ENCODE results near the gene MARK3. TPM values are rescaled to one million over a fixed set of nuclear protein-coding genes. Genes with fewer than 3 reads are reported as not detected.

MARK3 gene
- total and polyA plus RNA-seq, 2 donors from 2014 or later, result 39.8 to 83.1 TPM

DNA sequence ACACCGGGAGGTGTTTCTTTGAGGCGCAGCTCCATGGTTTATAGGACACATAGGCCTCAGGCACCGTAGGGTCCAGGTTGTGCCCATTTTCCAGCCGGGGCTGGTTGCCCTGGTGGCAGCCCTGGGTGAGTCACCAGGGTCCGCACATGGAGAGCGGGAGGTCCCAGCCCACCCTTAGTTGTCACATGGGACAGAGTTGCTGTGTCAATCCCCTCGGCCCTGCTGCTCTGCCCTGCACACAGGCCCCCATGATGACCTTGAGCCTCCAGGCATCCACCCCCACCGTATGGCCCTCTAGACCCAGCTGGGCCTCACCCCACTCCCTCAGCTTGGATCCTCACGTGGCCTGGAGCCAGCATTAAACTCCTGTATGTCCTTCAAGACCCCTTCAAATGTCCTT, 151.5 kb downstream of the MARK3 start:
- H3K36me3 ChIP-seq (ENCODE audit: control insufficient read depth in 2 of 3, insufficient read depth in 3 of 3, low read length in 3 of 3), result no peaks in the 10 kb centered on the region
- H3K4me1 ChIP-seq (ENCODE audit: control insufficient read depth in 2 of 3, insufficient read depth in 2 of 3, low read depth in 1 of 3, low read length in 3 of 3), result peaks cover 0 to 6% (median 0%) of the 10 kb centered on the region in 3 donors
- H3K27me3 ChIP-seq (ENCODE audit: control insufficient read depth, insufficient read depth, low read length), result no peaks in the 10 kb centered on the region
- H3K27ac ChIP-seq (ENCODE audit: low read depth in 2 of 2, low read length in 2 of 2), result no peak overlapping the region
- FAIRE-seq, result no peak
- H3K9me3 ChIP-seq (ENCODE audit: control insufficient read depth in 2 of 3, insufficient read depth in 1 of 3, low read length in 3 of 3), result no peaks in the 10 kb centered on the region
- intact Hi-C loops (cut with DNase I), result no loop called here
- no peak overlapping the region for H3K4me3 ChIP-seq (ENCODE audit: low read length in 3 of 3)
- TF ChIP-seq, protein P1, sequence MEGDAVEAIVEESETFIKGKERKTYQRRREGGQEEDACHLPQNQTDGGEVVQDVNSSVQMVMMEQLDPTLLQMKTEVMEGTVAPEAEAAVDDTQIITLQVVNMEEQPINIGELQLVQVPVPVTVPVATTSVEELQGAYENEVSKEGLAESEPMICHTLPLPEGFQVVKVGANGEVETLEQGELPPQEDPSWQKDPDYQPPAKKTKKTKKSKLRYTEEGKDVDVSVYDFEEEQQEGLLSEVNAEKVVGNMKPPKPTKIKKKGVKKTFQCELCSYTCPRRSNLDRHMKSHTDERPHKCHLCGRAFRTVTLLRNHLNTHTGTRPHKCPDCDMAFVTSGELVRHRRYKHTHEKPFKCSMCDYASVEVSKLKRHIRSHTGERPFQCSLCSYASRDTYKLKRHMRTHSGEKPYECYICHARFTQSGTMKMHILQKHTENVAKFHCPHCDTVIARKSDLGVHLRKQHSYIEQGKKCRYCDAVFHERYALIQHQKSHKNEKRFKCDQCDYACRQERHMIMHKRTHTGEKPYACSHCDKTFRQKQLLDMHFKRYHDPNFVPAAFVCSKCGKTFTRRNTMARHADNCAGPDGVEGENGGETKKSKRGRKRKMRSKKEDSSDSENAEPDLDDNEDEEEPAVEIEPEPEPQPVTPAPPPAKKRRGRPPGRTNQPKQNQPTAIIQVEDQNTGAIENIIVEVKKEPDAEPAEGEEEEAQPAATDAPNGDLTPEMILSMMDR (IDR thresholded peaks at IDR 0.05; ENCODE audit: borderline replicate concordance, extremely low read depth, insufficient read depth), result no peak
- peak in 1 of 5 donors; percentile 59 for DNase-seq
- no peak overlapping the region for H3K9ac ChIP-seq (ENCODE audit: low read length in 3 of 3)

DNA sequence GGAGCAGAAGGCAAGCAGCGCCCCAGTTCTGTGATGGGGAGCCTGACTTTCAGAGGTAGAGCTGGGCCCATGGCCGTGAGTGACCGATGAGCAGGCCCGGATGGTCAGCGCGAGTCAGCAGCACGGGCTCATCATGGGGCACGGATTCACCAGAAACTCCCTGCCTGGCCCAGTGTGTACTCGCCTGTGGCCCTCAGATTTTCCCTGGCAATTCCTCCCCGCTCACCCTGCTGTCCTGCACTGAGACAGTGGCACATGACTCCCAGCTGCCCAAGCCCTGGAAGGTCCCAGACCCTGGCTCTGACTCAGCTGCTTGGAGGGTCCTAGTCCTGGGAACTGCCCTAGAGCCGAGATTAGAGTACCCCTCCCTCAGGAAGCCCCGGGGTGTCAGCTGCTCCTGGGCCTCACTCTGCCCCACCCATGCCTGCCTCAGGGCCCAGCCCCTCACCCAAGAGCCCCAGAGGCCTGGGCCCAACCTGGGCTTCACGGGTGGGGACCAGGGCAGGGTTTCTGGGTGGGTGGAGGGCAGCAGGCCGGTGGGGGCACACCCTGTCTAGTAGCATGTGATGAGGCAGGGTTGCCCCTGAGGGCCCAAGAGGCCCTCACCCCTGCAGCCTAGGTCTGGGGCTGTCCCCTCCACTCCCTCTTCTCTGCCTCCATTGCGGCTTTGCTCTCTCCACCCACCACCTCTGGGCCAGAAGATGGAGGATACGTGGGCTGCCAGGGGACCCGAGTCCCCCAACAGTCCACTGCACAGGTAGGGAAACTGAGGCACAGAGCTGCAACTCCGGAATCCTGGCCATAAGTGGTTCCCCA, 152.2 kb downstream of the MARK3 start:
- Histone ChIP-seq H3K9me3 (ENCODE audit: control insufficient read depth in 2 of 3, insufficient read depth in 1 of 3, low read length in 3 of 3) (no peaks in the 10 kb centered on the region), H3K4me1 (ENCODE audit: control insufficient read depth in 2 of 3, insufficient read depth in 2 of 3, low read depth in 1 of 3, low read length in 3 of 3) (peaks cover 0 to 8% (median 0%) of the 10 kb centered on the region in 3 donors), H3K27me3 (ENCODE audit: control insufficient read depth, insufficient read depth, low read length) (no peaks in the 10 kb centered on the region), H3K27ac (ENCODE audit: low read depth in 2 of 2, low read length in 2 of 2) (no peak overlapping the region), H3K4me3 (ENCODE audit: low read length in 3 of 3) (no peak overlapping the region), H3K36me3 (ENCODE audit: control insufficient read depth in 2 of 3, insufficient read depth in 3 of 3, low read length in 3 of 3) (no peaks in the 10 kb centered on the region), H3K9ac (ENCODE audit: low read length in 3 of 3) (no peak overlapping the region)
- DNase-seq (peak in 1 of 5 donors; percentile 63), FAIRE-seq (no peak)
- TF ChIP-seq, protein P1 (IDR thresholded peaks at IDR 0.05; ENCODE audit: borderline replicate concordance, extremely low read depth, insufficient read depth), result no peak
- intact Hi-C loops (cut with DNase I), result no loop called here

DNA sequence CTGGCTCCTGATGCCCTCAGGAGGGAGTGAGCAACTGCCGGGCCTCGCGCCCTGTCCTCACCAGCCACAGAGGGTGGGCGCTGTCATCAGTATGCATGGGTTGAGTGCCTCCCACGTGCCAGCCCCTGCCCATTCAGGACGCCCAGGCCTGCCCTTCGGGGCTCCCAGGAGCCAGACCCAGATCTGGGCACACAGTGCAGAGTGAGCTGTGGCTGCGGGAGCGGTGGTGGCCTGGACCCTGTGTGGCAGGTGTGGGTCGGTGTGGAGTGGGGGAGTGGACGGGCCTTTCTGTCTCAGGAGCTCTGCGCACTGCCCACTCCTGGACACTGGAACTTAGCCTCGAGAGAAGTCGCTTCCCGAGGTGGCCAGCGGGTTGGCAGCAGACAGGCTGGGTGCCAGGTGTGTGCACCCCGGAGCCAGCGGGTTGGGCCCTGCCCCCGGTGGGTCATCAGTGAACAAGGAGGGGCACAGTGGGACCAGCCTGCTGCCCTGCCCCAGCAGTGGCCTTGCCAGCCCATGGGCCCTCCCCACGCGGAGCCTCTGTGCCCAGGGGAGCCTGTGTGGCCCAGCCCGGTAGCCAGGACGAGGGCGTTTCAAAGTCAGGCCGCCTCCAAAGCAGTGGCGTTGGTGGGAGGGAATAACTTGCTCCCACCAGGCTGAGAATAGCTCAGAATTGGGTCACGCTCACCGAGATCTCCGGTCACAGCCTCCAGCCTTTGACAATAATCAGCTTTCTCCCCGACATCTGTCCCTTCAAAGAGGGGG, 153.3 kb downstream of the MARK3 start:
- peak overlapping the region in 1 of 2 donors; percentile 63 for H3K27ac ChIP-seq (ENCODE audit: low read depth in 2 of 2, low read length in 2 of 2)
- DNase-seq (peak in 1 of 5 donors; percentile 83), FAIRE-seq (no peak)
- H3K36me3 ChIP-seq (ENCODE audit: control insufficient read depth in 2 of 3, insufficient read depth in 3 of 3, low read length in 3 of 3), result no peaks in the 10 kb centered on the region
- no peaks in the 10 kb centered on the region for H3K27me3 ChIP-seq (ENCODE audit: control insufficient read depth, insufficient read depth, low read length)
- intact Hi-C loops (cut with DNase I), result no loop called here
- TF ChIP-seq, protein P1 (IDR thresholded peaks at IDR 0.05; ENCODE audit: borderline replicate concordance, extremely low read depth, insufficient read depth), result no peak
- no peaks in the 10 kb centered on the region for H3K9me3 ChIP-seq (ENCODE audit: control insufficient read depth in 2 of 3, insufficient read depth in 1 of 3, low read length in 3 of 3)
- peaks cover 0 to 11% (median 0%) of the 10 kb centered on the region in 3 donors for H3K4me1 ChIP-seq (ENCODE audit: control insufficient read depth in 2 of 3, insufficient read depth in 2 of 3, low read depth in 1 of 3, low read length in 3 of 3)
- H3K9ac ChIP-seq (ENCODE audit: low read length in 3 of 3), result peak overlapping the region in 1 of 3 donors; percentile 26
- H3K4me3 ChIP-seq (ENCODE audit: low read length in 3 of 3), result no peak overlapping the region
